NCI-H2227 (cell line): Measurements from ENCODE around the gene SGPL1.

Source experiments
- DNase-seq: peaks from one replicate; lab custom pipeline; 2025; ENCODE audit not compliant: unreplicated experiment; lab: John Stamatoyannopoulos, UW

Gene SGPL1

DNA sequence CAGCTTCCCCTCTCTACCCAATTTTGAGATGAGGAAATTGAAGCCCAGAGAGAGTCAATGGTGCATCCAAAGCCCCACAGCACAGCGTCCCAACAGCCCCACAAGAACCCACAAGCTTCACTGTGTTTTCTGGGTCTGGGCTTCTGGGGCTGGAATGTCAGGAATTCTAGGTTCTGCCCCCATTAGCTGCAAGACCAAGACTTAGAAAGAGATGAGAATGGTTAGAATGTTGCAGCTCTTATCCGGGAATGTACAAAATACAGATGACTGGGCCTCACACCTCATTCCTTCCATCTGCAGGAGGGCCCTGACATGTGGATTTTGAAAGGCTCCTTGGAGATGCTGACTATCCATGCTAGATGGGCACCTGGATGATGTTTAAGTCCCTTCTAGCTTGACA, 6.0 kb upstream of the SGPL1 start:
- no peak for DNase-seq

DNA sequence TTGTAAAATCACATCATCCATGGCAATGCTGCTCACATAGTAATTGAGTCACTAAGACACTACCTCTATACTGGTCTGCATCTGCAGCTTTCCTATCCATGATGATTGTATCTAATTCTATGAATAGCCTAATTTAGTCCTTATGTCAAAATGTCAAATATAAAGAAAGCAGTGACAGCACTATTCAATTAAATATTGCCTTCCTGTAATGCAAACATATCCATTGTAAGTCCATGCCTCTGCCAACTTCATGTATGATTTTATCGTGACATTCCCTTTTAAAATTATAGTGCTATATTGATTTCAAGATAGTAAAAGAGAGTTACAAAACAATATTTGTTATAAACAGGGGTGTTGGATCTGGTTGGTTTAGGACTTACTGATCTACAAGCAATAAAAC, 4.8 kb upstream of the SGPL1 start:
- no peak for DNase-seq

DNA sequence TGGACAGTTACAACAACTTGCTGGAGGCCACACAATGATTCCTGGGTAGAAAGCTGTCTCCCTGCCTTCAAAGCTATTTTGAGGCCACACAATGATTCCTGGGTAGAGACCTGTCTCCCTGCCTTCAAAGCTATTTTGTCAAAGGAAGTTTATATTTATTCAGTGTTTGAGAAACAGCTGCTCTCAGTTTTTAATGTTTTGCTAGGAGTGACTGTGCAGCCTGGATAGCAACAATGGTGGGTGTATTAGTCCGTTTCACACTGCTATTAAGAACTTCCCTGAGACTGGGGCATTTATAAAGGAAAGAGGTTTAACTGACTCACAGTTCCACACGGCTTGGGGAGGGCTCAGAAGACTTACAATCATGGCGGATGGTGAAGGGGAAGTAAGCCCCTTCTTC, 3.9 kb upstream of the SGPL1 start:
- no peak for DNase-seq

DNA sequence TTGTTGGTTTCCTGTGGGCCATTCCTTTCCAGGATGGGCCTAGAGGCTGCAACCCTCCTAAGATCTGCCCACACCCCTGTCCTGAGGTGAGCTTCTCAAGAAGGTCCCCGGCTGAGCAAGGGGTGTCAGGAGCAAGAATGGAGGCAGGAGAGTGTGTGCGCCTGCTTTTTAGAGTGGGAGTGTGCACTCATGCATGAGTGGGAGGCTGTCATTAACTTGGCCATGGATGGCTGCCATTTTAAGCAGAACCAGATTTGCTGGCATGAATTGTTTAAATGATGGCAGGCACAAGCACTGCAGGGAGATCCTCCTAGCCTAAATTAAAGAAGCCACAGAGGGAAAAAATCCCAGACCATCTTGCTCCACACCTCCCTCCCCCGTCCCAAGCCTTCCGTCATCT, 2.9 kb upstream of the SGPL1 start:
- no peak for DNase-seq

DNA sequence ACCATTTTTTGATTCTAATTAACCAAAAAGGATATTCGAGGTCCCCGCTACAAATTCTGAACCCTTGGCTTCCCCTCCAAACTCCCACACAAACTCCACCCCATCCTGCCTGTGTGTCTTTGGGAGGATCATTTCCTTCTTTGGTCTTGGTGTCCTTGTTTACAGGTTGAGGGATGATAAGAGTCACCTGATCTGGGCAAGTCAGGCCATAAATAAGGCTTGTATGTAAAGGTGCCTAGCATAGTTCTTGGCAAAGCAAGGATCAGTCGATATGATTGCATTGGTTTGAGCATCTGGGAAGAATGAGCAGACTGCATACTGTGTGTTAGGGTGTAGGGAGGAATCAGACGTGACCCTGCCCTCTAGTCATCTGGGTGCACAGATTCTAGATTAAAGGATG, 1.6 kb upstream of the SGPL1 start:
- DNase-seq = no peak

DNA sequence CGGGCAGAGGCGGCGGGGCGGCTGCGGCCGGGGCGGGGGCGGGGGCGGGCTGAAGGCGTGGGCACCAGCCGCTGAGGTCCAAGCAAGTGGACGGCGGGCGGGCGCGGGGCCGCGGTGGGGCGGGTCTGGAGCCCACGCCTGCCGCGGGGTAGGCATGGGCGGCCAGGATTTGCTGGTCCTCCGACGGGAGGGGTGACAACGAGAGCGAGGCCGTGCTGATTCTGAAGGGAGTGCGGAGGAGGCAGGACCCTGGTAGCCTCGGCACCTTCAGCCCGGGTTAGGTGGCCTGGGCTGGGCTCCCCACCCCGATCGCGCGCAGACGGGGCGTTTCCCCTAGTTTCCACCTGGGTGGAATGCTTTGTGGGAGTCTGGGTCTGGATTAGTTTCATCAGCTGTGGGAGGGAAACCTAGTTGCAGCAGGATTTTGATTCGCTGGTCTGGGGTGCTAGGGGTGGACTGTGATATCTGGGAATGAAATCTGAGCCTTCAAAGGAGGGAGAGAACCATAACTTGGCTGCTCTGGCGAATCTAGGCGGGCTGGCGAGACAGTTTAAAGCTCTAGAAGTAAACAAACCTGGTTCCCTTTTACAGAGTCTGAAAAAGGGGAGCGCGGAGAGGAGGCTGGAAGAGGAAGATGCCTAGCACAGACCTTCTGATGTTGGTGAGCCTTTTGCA, 609 bp downstream of the SGPL1 start:
- peak; percentile 77 for DNase-seq

DNA sequence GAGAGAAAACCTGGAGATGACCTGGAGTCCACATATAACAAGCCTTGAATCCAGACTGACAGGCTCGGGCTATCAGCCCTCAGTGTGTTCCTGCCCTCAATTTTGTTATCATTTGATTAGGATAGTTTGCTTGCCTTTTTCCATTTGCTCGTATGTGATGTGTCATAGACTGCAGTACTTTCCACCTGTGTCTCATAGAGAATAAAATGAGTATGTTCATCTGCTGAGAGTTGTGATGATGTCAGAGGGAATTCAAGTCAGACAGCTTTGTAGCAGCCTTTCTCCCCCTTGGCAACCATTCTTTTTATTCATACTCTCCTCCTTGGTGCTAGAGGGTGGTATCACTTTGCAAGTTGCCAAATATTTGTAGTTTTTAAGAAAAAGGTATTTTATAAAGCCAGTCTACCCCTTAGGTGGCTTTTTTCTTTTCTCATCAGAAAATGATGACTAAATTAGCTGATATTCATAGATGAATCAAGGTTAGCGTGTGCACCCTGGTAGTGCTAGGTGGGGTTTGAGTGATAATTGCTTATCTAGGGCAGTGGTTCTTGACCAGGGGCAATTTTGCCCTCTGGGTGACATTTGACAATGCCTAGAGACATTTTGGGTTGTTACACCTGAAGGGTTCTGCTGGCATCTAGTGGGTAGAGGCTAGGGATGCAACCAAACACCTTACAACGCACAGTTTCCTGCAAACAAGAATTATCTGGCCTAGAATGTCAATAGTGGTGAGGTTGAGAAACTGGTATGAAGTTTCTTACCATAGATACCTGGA, 5.4 kb downstream of the SGPL1 start:
- no peak for DNase-seq

DNA sequence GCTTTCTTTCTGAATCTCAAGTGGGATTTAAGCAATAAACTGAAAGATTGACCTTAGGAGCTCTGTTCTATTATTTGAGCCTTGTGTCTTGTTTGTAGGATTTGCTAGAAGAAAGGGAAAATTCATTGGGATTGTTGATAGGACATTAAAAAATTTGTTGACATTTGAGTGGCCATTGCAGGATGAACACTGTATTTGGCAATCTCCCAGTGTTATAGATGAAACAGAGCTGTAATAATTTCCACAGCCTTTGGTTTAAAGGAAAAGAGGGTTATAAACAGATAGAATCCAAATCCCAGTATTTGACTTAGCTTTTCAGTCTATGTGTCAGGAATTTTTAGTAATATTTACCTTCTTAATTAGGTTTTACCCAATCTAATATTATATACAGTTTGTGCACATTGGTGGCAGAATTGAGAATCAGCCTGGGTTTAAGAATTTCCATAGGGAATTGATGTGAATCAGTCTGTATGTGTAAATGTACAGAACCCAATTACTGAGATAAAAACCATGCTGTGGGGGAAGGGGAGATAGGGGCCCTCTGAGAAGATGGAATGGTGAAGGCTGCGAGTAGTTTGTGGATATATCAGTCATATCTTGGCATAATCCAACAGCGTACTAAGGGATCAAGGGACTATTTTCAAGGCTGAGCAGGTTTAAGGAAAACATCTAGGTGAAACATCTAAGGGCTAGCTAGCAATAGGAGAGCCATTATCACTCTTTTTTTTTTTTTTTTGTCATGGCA, 6.5 kb downstream of the SGPL1 start:
- no peak for DNase-seq

DNA sequence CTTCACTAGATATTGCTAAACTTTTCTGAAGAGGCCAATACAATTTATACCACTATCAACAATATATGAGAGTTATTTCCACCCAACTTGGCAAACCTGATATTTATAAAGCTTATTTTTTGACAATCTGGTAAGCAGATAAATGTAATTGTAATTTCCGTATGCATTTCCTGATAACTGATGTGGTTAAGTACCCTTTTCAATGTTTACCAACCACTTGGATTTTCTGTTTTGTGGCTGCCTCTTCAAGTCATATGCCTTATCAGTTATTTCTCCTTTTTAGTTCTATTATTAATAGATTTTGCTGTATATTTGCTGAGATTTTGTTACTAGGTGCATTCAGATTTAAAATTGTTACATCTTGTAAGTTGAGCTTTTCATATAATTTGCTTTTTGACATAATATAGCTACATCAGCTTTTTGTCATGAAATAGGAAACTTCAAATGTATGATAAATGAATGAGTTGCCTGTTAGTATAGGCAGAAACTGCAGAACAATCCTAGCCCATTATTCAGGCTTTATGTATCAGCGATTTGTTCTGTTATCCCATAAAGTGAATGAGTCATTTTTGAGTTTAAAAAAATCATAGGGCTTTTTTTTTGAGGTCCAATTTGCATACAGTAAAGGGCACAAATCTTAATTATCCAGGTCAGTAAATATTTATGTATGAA, 11.5 kb downstream of the SGPL1 start:
- no peak for DNase-seq

DNA sequence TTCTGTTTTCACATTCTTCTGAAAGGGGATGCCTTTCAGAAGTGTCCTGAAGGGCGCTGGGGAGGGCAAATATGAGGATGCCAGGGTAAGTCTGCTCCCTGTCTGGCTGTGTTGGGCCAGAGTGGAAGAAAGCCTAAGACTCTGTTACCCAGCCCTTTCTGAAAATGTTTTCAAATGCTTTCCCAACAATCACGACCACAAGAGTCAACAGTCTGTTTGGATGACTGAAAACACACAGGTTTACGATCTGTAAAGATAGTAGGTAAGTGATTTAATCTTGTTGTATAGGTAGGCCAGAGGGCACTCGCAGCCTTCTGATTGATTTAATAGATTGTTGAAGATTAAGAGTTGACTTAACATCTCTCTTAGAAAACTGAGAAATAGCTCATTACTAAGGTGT, 13.2 kb downstream of the SGPL1 start:
- DNase-seq = no peak

DNA sequence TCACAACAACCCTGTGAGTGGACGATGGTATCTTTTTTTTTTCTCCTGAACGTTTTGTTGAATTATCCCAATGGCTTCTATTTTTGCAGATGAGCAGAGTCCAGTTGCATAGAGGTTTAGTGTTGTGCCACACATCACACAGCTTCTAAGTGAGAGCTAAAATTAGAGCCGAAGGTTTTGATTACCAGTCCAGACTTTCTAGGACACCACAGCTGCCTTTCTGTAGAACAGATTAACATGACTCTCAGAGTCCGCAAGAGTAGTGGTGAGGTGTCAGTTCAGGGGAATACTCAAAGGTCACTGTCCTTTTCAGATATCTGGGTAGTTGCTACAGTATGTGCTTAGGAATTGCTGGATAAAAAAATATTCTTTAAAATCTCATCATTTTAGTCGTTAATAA, 13.8 kb downstream of the SGPL1 start:
- DNase-seq = no peak

DNA sequence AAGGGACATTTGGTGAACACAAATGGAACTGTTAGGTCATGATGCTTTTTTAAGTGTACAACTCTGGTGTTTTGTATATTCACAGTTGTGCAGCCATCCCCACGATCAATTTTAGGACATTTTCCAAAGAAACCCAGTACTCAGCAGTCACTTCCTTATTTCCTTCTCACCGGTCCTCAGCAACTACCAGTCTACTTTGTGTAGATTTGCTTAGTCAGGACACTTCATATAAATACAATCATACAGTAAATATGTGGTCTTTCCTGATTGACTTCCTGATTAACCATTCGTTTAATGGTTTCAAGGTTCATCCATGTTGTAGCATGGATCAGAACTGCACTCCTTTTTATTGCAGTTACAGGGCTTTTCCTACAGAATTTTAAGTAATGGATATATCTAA, 14.4 kb downstream of the SGPL1 start:
- no peak for DNase-seq

DNA sequence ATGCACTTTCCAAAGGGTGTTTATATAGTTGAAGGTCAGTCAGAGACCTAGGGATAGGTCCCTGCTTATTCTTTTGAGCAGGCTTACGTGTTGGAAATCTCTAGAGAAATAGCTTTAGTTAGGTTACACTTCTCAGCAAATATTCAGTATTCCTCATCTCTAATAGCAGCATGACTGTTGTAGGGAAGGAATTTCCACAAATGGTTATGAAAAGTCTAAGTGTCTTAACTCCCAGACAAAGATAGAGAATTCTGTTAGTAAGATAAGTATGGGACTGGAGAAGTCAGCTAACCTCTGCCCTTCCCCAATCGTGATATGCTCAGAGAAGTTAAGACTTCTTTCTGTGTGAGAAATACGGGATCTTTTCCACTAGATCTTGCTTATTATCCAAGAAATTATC, 16.5 kb downstream of the SGPL1 start:
- DNase-seq = no peak

DNA sequence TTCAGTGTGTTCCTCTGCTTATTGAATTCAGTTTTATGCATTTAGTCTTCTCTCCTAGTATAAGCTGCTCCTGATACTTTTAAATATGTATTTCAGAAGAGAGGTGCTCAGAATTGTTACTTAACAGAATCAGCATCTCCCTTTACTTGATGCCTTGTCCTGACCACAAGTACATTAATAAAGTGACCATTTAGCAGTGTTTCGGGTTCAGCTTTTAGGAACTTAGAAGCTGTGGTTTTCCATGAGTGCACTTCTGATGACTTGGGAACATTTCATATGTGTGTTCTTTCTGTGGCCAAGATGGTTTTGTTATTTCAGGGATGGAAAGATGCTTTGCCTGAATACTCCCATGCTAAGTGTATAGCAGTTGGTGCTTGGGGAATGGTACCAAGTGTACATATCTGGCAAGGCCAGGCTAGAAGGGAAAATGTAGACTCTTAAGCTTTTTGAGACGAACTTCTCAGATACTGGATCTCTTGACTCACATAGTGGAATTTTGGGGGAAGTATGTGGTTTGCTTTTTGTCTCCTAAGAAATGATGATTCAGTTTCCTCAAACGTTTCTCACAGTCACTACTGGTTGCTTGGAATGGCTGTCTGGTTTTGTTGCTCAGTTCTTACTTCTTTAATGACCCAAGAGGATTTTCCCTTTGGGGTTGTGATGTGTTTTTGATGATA, 17.2 kb downstream of the SGPL1 start:
- no peak for DNase-seq

DNA sequence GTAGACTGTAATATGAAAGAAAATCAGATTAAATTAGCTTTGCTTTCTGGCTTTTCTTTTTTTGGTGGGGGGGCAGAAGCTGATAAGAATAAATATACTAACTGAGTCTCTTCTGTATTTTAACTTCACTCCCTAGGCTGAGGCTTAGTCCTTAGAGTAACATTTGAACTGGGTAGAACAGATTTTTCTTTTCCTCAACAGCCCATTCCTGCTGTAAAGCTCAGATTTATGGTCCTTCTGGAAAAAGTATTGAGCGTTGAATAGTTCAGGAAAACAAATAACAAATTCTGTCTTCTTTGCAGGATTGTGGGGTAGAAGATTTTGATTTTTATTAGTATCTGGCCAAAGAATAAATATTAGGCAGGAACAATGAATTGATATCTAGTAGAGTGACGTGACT, 17.9 kb downstream of the SGPL1 start:
- DNase-seq = no peak

DNA sequence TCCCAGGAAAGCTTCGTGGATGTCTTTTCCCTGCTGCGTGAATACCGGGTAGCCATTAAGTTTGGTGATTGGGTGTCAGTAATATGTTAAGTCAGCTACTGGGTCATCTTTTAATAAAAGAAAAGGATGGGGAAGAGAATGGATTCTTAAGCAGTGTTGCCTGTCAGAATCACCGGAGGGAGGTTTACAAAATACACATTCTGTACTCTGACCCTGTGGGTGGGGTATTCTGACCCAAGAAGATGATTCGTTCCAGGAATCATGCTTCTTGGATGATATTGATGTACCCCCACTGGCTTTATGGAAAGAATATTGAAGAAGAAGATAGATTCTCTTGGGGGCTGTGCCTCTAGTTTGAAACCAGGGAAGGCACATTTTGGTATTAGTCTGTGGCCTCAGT, 18.3 kb downstream of the SGPL1 start:
- DNase-seq = no peak

DNA sequence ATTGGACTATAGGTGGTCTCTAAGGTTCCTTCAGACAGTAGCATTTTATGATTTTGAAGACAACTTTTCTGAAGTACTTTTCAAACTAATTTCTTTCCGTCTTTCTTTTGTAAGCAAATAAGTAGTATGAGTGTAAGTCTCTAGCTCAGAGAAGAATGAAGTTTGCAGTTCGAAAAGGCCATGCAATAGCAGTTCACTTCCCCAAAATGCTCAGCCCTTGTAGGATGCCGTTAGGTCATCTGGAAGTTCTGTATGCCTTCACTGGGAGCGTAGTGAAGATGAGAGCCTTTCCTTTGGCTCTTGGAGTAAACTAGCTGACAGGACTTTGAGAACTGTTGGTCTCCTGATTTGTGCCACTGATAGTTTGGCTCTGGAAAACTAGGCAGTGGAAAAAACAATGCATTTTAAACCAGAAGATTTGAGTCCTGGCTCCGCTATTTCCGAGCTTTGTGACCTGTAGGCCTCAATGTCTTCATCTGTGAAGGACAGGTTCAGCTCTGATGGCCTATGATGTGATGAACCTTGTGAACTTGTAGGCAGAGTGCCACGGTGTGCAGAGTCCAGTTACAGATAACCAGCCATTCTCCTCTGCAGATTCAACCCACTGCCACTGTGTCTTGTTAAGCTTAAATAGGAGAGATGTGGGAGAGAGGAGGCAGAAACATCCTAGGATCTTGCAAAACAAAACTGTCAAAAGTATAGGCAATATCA, 18.8 kb downstream of the SGPL1 start:
- DNase-seq = no peak

DNA sequence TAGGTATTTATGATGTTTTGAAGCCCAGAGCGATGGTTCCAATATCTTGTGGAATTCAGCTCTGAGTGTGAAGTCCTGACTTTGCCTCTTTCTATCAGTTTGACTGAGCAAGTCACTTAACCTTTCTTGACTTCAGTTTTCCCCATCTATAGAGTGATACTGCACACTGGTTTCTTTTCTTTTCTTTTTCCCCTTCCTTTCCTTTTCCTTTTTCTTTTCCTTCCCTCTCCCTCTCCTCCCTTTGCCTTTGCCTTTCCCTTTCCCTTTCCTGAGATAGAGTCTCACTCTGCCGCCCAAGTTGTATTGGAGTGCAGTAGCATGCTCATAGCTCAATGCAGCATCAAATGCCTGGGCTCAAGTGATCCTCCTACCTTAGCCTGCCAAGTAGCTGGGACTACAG, 20.6 kb downstream of the SGPL1 start:
- no peak for DNase-seq

DNA sequence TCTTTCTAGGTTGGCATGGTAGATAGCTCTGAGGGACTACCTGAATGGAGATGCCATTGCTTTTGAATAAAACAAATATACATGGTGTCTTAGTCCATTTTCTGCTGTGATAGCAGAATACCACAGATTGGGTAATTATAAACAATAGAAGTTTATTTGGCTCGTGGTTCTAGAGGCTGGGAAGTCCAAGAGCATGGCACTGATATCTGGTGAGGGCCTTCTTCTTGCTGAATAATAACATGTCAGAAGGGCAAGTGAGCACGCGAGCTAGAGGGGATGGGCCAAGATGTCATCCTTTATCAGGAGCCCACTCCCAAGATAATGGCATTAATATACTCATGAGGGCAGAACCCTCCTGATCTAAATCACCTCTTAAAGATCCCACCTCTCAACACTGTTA, 21.9 kb downstream of the SGPL1 start:
- no peak for DNase-seq

DNA sequence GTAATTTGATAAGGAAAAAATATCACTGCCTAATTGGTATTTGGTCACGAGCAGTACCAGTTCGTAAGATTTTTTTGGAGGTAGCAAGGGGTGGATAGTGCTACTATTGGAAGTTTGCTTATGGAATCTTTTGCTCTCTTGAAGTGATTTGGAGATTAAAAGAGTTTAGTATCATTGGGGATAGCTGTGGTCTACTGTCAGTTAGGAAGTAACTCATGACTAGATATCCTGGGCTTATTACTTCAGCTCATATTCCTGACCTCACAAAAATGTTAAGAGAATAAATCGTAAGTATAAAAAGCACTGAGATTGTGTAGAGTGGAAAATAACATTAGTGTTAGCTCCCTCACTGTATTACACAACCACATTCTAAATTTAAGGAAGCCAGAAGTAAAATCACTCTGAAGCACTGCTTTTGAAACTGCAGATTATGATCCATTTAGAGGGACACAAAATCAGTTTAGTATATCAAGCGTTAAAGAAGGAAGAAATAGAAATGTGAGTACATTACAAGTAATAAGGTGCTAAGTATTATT, 22.6 kb downstream of the SGPL1 start:
- no peak for DNase-seq
